ENCODE measurements around the gene KIF19. TPM values are rescaled to one million over a fixed set of nuclear protein-coding genes. Genes with fewer than 3 reads are reported as not detected.

The KIF19 gene
- total RNA-seq, 1 experiment from 2014 or later, result not detected

DNA sequence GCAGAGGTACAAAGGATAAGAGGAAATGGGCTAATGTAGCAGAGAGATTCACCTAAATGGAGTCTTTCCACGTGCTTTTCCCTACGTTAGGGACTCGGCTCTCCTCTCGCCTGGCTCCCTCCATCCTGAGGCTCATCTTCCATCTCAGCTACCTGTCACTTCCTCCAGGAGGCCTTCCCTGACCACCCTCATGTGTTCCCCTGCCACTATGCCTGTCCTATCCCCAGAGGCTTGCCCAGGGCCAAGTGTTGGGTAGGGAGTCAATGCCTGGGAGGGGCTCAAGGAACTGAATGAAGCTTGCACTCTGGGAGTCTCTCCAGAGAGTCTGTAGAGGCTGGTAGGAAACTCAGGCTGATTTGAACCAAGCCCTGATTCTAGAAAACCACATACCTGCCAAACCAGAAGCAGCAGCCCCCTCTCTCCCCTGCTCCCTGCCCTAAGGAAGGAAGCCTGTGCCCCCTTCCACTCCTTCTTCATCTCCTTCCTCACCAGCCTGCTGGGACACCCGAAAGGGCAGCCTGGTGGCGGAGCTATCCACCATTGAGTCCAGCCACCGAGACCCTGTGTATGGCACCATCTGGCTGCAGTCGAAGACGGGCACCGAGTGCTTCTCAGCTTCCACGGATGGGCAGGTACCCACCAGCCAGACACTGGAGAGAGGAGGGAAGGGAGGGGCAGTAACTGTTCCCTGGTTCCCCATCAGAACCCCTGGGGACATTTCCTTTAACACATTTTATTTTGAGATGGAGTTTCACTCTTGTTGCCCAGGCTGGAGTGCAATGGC, 26.6 kb upstream of the KIF19 start:
- in situ Hi-C loops (cut with HindIII; ENCODE audit: low pct_unique_long_range_greater_than_20kb, low sequenced_read_pairs), result loop anchor here (10.0 to 25.0 kb wide), 2 partner anchors 65 to 188 kb away; no protein-coding TSS in a partner anchor
- DNase-seq (ENCODE audit: low read depth), result no peak

GRCh38 chr17:74303305-74303704, 22.7 kb upstream of the KIF19 start:
- DNase-seq (ENCODE audit: low read depth), result no peak
- in situ Hi-C loops (cut with HindIII; ENCODE audit: low pct_unique_long_range_greater_than_20kb, low sequenced_read_pairs), result loop anchor here (25.0 kb wide), 1 partner anchor 184 kb away; no protein-coding TSS in a partner anchor

DNA sequence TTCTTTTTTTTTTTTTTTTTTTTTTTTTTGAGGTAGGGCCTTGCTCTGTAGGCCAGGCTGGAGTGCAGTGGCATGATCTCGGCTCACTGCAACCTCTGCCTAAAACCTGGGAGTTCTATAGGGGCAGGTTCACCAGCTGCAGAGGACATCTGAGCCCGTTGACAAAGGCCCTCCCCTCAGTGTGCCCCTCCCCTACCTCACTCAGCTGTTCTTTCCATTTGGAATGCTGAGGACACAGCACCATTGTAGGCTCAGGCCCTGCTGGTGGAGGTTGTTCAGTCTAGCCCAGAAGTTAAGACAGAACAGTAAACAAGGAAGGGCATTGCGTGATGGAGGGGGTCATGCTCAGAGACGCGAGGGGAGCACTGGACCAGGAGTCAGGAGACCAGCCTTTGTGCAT, 21.8 kb upstream of the KIF19 start:
- in situ Hi-C loops (cut with HindIII; ENCODE audit: low pct_unique_long_range_greater_than_20kb, low sequenced_read_pairs), result loop anchor here (25.0 kb wide), 1 partner anchor 183 kb away; no protein-coding TSS in a partner anchor

GRCh38 chr17:74305865-74306654, 20.0 kb upstream of the KIF19 start:
- in situ Hi-C loops (cut with HindIII; ENCODE audit: low pct_unique_long_range_greater_than_20kb, low sequenced_read_pairs), result loop anchor here (25.0 kb wide), 1 partner anchor 181 kb away; no protein-coding TSS in a partner anchor
- DNase-seq (ENCODE audit: low read depth), result no peak

More for the DNA sequence above, 21.8 kb upstream of the KIF19 start:
- no peak for DNase-seq (ENCODE audit: low read depth)

DNA sequence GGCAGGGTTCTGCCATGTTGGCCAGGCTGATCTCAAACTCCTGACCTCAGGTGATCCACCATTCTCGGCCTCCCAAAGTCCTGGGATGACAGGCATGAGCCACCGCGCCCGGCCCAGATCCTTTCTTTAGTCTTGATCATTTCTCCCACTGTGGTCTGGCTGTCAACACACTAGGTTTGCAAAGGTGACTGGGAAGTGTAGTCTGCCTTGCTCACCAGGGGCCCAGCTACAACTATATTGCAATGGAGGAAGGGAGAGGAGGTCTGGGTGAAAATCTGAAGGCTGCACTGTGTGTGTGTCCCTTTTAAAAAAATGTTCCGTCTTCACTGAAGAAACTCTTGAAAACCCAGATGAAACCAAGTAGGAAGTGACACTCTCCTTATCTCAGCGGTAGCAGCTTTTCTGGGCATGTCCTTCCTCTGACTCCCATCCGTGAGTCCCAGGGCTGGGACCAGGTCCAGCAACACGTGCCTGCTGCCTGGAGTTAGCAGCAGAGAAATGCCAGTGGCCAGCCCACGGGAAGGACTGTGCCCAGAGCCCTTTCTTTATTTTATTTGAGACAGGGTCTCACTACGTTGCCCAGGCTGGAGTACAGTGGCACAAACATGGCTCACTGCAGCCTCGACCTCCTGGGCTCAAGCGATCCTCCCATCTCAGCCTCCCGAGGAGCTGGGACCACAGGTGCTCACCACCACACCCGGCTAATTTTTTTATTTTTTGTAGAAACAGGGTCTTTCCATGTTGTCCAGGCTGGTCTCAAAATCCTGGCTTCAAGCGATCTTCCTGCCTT, 17.8 kb upstream of the KIF19 start:
- DNase-seq (ENCODE audit: low read depth), result no peak
- in situ Hi-C loops (cut with HindIII; ENCODE audit: low pct_unique_long_range_greater_than_20kb, low sequenced_read_pairs), result loop anchor here (25.0 kb wide), 1 partner anchor 179 kb away; no protein-coding TSS in a partner anchor

DNA sequence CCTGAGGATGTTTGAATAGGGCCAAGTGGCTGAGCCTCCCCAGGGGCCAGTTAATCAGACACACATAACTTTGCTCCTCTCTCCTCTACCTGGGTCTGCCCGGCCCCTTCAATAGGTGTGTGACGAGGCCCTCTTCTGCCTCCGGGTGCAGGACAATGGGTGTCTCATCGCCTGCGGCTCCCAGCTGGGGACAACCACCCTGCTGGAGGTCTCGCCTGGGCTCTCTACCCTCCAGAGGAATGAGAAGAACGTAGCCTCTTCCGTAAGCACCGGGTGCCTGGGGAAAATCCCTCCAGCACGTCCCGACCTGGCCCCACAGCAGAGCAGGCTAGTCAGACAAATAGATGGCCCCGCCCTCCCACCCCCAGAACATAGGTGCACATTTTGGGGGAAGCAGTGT, 16.1 kb upstream of the KIF19 start:
- in situ Hi-C loops (cut with HindIII; ENCODE audit: low pct_unique_long_range_greater_than_20kb, low sequenced_read_pairs), result loop anchor here (25.0 kb wide), 1 partner anchor 177 kb away; no protein-coding TSS in a partner anchor

GRCh38 chr17:74314877-74315276, 11.1 kb upstream of the KIF19 start:
- in situ Hi-C loops (cut with HindIII; ENCODE audit: low pct_unique_long_range_greater_than_20kb, low sequenced_read_pairs), result loop anchor here (25.0 kb wide), 1 partner anchor 172 kb away; no protein-coding TSS in a partner anchor
- no peak for DNase-seq (ENCODE audit: low read depth)

More for the DNA sequence above, 16.1 kb upstream of the KIF19 start:
- no peak for DNase-seq (ENCODE audit: low read depth)

- DNase-seq (ENCODE audit: low read depth), result no peak
- in situ Hi-C loops (cut with HindIII; ENCODE audit: low pct_unique_long_range_greater_than_20kb, low sequenced_read_pairs), result loop anchor here (25.0 kb wide), 1 partner anchor 171 kb away; no protein-coding TSS in a partner anchor
These were observed 9.8 kb upstream of the KIF19 start for GRCh38 chr17:74316220-74316619.

GRCh38 chr17:74317071-74317470, 9.0 kb upstream of the KIF19 start:
- in situ Hi-C loops (cut with HindIII; ENCODE audit: low pct_unique_long_range_greater_than_20kb, low sequenced_read_pairs), result loop anchor here (25.0 kb wide), 1 partner anchor 170 kb away; no protein-coding TSS in a partner anchor
- no peak for DNase-seq (ENCODE audit: low read depth)

GRCh38 chr17:74318391-74318790, 7.6 kb upstream of the KIF19 start:
- no peak for DNase-seq (ENCODE audit: low read depth)
- in situ Hi-C loops (cut with HindIII; ENCODE audit: low pct_unique_long_range_greater_than_20kb, low sequenced_read_pairs), result loop anchor here (25.0 kb wide), 1 partner anchor 169 kb away; no protein-coding TSS in a partner anchor

DNA sequence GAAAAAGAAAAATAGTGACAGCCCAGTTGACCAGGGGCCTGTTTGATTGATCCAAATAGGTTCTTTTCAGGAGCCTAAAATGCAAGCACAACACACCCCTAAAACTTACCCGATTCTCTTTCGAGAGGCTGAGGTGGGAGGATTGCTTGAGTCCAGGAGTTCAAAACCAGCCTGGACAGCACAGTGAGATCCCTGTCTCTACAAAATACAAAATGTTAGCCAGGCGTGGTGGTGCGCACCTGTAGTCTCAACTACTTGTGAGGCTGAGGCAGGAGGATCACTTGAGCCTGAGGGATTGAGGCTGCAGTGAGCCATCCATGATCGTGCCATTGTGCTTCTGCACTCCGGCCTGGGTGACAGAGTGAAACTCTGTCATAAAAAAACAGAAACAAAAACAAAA, 1.5 kb upstream of the KIF19 start:
- in situ Hi-C loops (cut with HindIII; ENCODE audit: low pct_unique_long_range_greater_than_20kb, low sequenced_read_pairs), result loop anchor here (25.0 kb wide), 1 partner anchor 163 kb away; no protein-coding TSS in a partner anchor
- no peak for DNase-seq (ENCODE audit: low read depth)

DNA sequence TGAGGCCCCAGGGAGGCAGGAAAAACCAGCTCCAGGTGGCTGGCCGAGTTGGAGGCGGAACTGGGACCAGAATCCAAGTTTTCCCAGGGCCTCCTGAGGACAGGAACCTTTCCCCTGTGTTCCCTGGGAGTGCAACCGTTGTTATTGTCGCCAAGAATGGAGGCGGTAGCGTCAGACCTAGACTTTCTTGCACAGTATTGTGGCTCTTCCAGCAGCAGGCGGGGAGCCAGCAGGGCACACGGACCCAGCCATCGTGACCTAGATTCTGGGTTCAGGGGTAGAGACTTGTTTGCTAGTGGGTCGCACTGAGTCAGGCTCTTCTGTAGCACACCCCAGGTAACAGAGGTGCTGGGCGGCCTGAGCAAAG, 667 bp upstream of the KIF19 start:
- DNase-seq (ENCODE audit: low read depth), result no peak
- in situ Hi-C loops (cut with HindIII; ENCODE audit: low pct_unique_long_range_greater_than_20kb, low sequenced_read_pairs), result no loop called here

DNA sequence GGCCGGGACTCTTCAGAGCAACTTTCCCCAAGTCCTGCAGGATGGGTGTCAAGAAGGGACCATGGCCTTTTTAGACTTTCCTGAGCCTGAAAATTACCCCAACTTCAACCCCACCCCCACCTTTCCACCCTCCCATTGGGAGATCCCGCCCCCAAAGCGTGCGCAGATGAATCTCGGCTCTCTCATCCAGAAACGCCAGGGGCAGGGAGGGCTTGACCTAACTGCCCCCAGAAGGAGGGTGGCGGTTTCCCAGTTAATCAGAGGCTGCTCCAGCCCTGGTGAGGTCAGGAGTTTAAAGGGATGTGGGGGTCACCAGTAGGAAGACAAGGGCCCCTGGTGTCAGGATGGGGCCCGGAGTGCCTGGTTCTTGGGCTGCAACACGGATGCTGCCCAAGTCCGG, 480 bp downstream of the KIF19 start:
- DNase-seq (ENCODE audit: low read depth), result no peak
- in situ Hi-C loops (cut with HindIII; ENCODE audit: low pct_unique_long_range_greater_than_20kb, low sequenced_read_pairs), result no loop called here

DNA sequence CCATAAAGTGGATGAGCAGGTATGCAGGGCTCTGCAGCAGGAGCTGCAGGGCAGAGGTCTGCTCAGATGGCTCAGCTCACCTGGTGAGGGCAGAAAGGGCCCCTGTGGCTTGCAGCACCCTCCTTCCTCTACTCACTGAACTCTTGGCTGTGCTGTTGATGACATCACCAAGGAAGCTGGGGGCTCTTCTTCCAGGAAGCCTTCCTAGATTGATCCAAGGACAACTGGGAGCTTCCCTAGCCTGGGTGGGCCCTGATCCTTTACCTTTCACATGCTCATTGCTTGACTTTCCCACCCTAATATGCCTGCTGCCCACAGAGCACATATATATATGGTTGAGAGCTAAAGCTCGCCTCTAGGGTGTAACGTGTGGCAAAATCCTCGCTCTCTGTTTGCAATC, 2.5 kb downstream of the KIF19 start:
- in situ Hi-C loops (cut with HindIII; ENCODE audit: low pct_unique_long_range_greater_than_20kb, low sequenced_read_pairs), result no loop called here

DNA sequence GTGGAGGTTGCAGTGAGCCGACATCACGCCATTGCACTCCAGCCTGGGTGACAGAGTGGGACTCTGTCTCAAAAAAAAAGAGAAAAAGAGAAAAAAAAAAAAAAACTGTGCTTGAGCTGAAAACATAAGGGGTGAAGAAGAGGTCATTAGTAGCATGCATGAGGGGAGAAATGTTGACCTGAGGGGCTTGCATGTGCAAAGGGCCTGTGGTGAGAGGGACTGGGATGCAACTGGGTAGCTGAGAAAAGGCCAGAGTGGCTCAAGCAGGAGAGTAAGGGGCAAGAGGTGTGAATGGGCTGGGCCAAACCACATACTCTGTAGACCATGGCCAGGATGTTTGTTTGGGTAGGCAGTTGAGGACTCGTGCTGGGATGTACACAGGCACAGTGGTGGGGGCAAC, 3.4 kb downstream of the KIF19 start:
- no peak for DNase-seq (ENCODE audit: low read depth)
- in situ Hi-C loops (cut with HindIII; ENCODE audit: low pct_unique_long_range_greater_than_20kb, low sequenced_read_pairs), result no loop called here

More for the DNA sequence above, 2.5 kb downstream of the KIF19 start:
- DNase-seq (ENCODE audit: low read depth), result no peak

- DNase-seq (ENCODE audit: low read depth), result no peak
- in situ Hi-C loops (cut with HindIII; ENCODE audit: low pct_unique_long_range_greater_than_20kb, low sequenced_read_pairs), result no loop called here
These were observed 4.4 kb downstream of the KIF19 start for GRCh38 chr17:74330446-74330845.

DNA sequence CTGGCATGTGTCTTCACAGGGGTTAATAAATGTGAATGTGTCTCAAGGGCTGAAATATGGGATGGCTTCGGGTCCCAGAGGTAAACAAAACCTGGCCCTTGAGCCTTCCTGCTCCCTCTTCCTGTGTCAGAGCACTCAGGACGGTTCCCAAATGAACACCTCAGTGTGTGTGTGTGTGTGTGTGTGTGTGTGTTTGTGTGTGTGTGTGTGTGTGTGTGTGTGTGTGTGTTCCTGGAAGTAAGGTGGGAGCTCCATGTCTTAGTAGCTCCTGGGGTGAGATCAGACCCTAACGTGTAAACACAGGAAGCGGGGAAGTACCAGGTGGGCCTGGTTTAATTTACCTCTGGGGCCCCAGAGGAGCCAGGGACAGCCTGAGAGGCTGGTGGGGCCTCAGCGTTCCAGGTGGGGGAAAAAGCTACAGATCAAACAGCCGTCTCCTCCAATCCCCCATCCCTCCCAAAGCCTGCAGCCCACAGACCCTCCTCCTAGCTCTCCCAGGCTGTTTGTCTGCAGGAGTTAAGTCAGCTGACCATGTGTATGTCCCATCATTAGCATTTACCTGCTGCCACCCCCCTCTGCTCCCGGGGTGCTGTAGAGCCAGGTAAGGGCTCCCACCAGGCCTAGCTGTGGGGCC, 6.1 kb downstream of the KIF19 start:
- in situ Hi-C loops (cut with HindIII; ENCODE audit: low pct_unique_long_range_greater_than_20kb, low sequenced_read_pairs), result no loop called here
- DNase-seq (ENCODE audit: low read depth), result no peak
